K562 (cell line): ENCODE results near the gene RABL6. TPM values are rescaled to one million over a fixed set of nuclear protein-coding genes. Genes with fewer than 3 reads are reported as not detected.

ENCODE experiments used
- BCLAF1 ChIP-seq, 2 experiments: fragments of 450-650 bp in 1 of 2; IDR thresholded peaks; 2 replicates each; pipeline ENCODE4 v1.6.1; 2011 to 2017; ENCODE audit warnings: low read depth in 2 of 2, antibody characterized with exemption in 1 of 2, borderline replicate concordance in 1 of 2, low read length in 1 of 2, mild to moderate bottlenecking in 1 of 2, mixed read lengths in 1 of 2; ENCODE audit not compliant: control insufficient read depth in 1 of 2
- BHLHE40 ChIP-seq: IDR thresholded peaks from 2 replicates; pipeline ENCODE4 v1.6.1; 2011; ENCODE audit warnings: low read length, improper control_type of control experiment
- BRCA1 ChIP-seq, 2 experiments: fragments of 450-650 bp in 1 of 2; sonication (generic) in 1 of 2; formaldehyde crosslinking in 1 of 2; IDR thresholded peaks; 2 replicates each; pipeline versions ENCODE4 v1.5.0 to v1.6.1; 2017 to 2020; ENCODE audit warnings: mild to moderate bottlenecking in 1 of 2, missing genetic modification reagents in 1 of 2
- BRD4 ChIP-seq: fragments of 200-600 bp; sonication (generic); IDR thresholded peaks from 2 replicates; pipeline ENCODE4 v1.6.1; 2017; ENCODE audit warnings: inconsistent platforms
- CBX1 ChIP-seq: sonication (generic); IDR thresholded peaks from 2 replicates; pipeline ENCODE4 v1.6.1; 2016; ENCODE audit warnings: antibody characterized with exemption, low read depth, mild to moderate bottlenecking
- ERF ChIP-seq: fragments of 450-650 bp; formaldehyde crosslinking; IDR thresholded peaks from 2 replicates; pipeline ENCODE4 v1.4.0; 2020; ENCODE audit warnings: mild to moderate bottlenecking, mixed read lengths
- EZH2 ChIP-seq: IDR thresholded peaks from 2 replicates; pipeline ENCODE4 v1.6.1; 2012; ENCODE audit warnings: low read depth, mild to moderate bottlenecking, inconsistent platforms, low read length, borderline replicate concordance
- FIP1L1 ChIP-seq: fragments of 200-400 bp; formaldehyde crosslinking; IDR thresholded peaks from 2 replicates; pipeline ENCODE4 v1.6.1; 2018; ENCODE audit warnings: mild to moderate bottlenecking, low read depth, low read length; ENCODE audit not compliant: poor library complexity, severe bottlenecking
- HNRNPK ChIP-seq: fragments of 200-400 bp; formaldehyde crosslinking; IDR thresholded peaks from one replicate; pipeline ENCODE4 v1.6.1; 2018; ENCODE audit warnings: mild to moderate bottlenecking, low read depth, low read length; ENCODE audit not compliant: poor library complexity, severe bottlenecking
- ILK ChIP-seq: fragments of 450-650 bp; IDR thresholded peaks from 2 replicates; pipeline ENCODE4 v1.6.1; 2016; ENCODE audit warnings: missing genetic modification characterization, low read depth, mild to moderate bottlenecking, missing compliant biosample characterization, moderate library complexity, borderline replicate concordance
- KLF16 ChIP-seq: IDR thresholded peaks from 2 replicates; pipeline ENCODE4 v1.6.1; 2016; ENCODE audit warnings: antibody characterized with exemption
- NCOR1 ChIP-seq: fragments of 450-650 bp; IDR thresholded peaks from 2 replicates; pipeline ENCODE4 v1.6.1; 2016; ENCODE audit warnings: mild to moderate bottlenecking, moderate library complexity
- NR4A1 ChIP-seq, 2 experiments: fragments of 250-450 bp in 1 of 2; fragments of 450-650 bp in 1 of 2; sonication (Bioruptor Pico) in 1 of 2; IDR thresholded peaks; 2 replicates each; pipeline versions ENCODE4 v1.4.0 to v1.6.1; 2016 to 2020; ENCODE audit warnings: mild to moderate bottlenecking in 2 of 2, missing compliant biosample characterization in 1 of 2, missing genetic modification characterization in 1 of 2, moderate library complexity in 1 of 2
- POLR2AphosphoS5 ChIP-seq: IDR thresholded peaks from 2 replicates; pipeline ENCODE4 v1.6.1; 2011; ENCODE audit warnings: mild to moderate bottlenecking, low read depth, low read length, moderate library complexity; ENCODE audit not compliant: control insufficient read depth, insufficient read depth
- SMARCA4 ChIP-seq: fragments of 450-650 bp; IDR thresholded peaks from 2 replicates; pipeline ENCODE4 v1.6.1; 2016
- TRIM24 ChIP-seq, 2 experiments: fragments of 450-650 bp; IDR thresholded peaks; 2 replicates each; pipeline ENCODE4 v1.6.1; 2016
- ZBTB7A ChIP-seq: IDR thresholded peaks from 2 replicates; pipeline ENCODE4 v1.6.1; 2011; ENCODE audit warnings: low read depth, mild to moderate bottlenecking, low read length, moderate library complexity, borderline replicate concordance; ENCODE audit not compliant: control insufficient read depth
- ZNF668 ChIP-seq: fragments of 250-450 bp; sonication (Bioruptor Pico); IDR thresholded peaks from 2 replicates; pipeline ENCODE4 v1.8.0; 2022; ENCODE audit warnings: mild to moderate bottlenecking, inconsistent platforms
- polyA plus RNA-seq, 8 experiments: library from polyadenylated mRNA; depleted of rRNA in 4 of 8; stranded (reverse) in 5 of 8; unstranded in 3 of 8; fragments of >200 nt; fragmentation: Nextera tagmentation in 2 of 8; fragmentation: Illumina TruSeq in 1 of 8; extraction: Ambion mirVana in 2 of 8; extraction: Trizol in 1 of 8; gene quantifications; 2 replicates each; pipeline versions ENCODE4 v1.2.1 to v1.2.3, GENCODE V29; 2011 to 2014; ENCODE audit warnings: inconsistent platforms in 1 of 8, missing spikeins in 1 of 8
- total RNA-seq, 7 experiments: library from RNA; depleted of rRNA in 6 of 7; stranded (reverse); fragments of >200 nt in 6 of 7; fragmentation: Illumina TruSeq in 2 of 7; extraction: Trizol in 2 of 7; gene quantifications; 2 replicates each; pipeline versions ENCODE4 v1.2.1 to v1.2.3, GENCODE V29; 2011 to 2021; ENCODE audit warnings: low replicate concordance in 1 of 7
- TF ChIP-seq, protein P1 (sequence below): fragments of 200-400 bp; formaldehyde crosslinking; IDR thresholded peaks from 2 replicates; pipeline ENCODE4 v1.6.1; 2017; ENCODE audit warnings: mild to moderate bottlenecking, low read depth, low read length, moderate library complexity
- TF ChIP-seq, protein P2 (sequence below), 2 experiments: fragments of 450-650 bp; IDR thresholded peaks; 2 replicates each; pipeline ENCODE4 v1.6.1; 2016

The RABL6 gene
- total and polyA plus RNA-seq, 9 of the 15 experiments (the other 6 are each of a cell fraction or from before 2014, with no cell fraction given): 5.6 to 181 (median 84.5) TPM

DNA sequence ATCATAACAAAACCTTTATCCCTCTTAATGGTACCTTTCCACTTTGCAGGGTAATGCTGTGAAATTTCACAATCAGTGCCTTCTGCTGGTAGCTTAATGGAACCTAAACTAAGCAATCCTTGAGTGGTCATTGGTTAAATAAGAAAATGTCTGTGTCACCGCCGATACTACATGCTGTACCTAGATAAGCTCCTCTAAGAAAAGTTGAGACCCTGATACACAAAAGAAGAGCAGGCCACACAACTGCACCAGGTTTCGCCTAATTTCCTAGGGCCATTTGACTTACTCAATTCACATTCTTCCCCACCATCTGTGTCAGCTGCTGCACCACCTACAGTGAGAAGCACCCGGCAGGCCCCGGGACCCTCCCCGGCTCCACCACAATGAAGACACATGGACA is 67.4 kb downstream of the RABL6 start (continued):
- TF ChIP-seq BCLAF1 (IDR thresholded peaks at IDR 0.05; ENCODE audit: borderline replicate concordance in 1 of 2, control insufficient read depth in 1 of 2, low read depth in 2 of 2, low read length in 1 of 2): no peak
- peak; percentile 63 for TF ChIP-seq ZBTB7A
- no peak for TF ChIP-seq HNRNPK
- TF ChIP-seq KLF16: 0 out of 2 replicates have a peak, but pooled peaks have one; percentile 27
- no peak for TF ChIP-seq BRCA1 (IDR thresholded peaks at IDR 0.05)
- no peak for TF ChIP-seq BRCA1 (CRISPR knock-in tag; IDR thresholded peaks at IDR 0.05)
- TF ChIP-seq, protein P1, sequence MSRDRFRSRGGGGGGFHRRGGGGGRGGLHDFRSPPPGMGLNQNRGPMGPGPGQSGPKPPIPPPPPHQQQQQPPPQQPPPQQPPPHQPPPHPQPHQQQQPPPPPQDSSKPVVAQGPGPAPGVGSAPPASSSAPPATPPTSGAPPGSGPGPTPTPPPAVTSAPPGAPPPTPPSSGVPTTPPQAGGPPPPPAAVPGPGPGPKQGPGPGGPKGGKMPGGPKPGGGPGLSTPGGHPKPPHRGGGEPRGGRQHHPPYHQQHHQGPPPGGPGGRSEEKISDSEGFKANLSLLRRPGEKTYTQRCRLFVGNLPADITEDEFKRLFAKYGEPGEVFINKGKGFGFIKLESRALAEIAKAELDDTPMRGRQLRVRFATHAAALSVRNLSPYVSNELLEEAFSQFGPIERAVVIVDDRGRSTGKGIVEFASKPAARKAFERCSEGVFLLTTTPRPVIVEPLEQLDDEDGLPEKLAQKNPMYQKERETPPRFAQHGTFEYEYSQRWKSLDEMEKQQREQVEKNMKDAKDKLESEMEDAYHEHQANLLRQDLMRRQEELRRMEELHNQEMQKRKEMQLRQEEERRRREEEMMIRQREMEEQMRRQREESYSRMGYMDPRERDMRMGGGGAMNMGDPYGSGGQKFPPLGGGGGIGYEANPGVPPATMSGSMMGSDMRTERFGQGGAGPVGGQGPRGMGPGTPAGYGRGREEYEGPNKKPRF: no peak
- TF ChIP-seq, protein P2, sequence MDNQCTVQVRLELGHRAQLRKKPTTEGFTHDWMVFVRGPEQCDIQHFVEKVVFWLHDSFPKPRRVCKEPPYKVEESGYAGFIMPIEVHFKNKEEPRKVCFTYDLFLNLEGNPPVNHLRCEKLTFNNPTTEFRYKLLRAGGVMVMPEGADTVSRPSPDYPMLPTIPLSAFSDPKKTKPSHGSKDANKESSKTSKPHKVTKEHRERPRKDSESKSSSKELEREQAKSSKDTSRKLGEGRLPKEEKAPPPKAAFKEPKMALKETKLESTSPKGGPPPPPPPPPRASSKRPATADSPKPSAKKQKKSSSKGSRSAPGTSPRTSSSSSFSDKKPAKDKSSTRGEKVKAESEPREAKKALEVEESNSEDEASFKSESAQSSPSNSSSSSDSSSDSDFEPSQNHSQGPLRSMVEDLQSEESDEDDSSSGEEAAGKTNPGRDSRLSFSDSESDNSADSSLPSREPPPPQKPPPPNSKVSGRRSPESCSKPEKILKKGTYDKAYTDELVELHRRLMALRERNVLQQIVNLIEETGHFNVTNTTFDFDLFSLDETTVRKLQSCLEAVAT (IDR thresholded peaks at IDR 0.05): no peak
- no peak for TF ChIP-seq CBX1
- peak; percentile 66 for TF ChIP-seq NCOR1
- TF ChIP-seq BHLHE40: no peak
- TF ChIP-seq ERF (CRISPR knock-in tag): no peak
- no peak for TF ChIP-seq BRD4
- no peak for TF ChIP-seq FIP1L1
- TF ChIP-seq ILK: no peak
- TF ChIP-seq EZH2: no peak
- no peak for TF ChIP-seq NR4A1 (CRISPR knock-in tag; IDR thresholded peaks at IDR 0.05)
- no peak for TF ChIP-seq NR4A1 (tag; IDR thresholded peaks at IDR 0.05)
- peak; percentile 51 for TF ChIP-seq POLR2AphosphoS5
- TF ChIP-seq ZNF668 (CRISPR knock-in tag): no peak
- peak; percentile 69 to 70 for TF ChIP-seq TRIM24 (IDR thresholded peaks at IDR 0.05)
- peak; percentile 63 for TF ChIP-seq SMARCA4
